MV-4-11 (cell line): ENCODE data around the gene COL19A1.
"Not testable (repeated sequence)": the region's sequence is repeated elsewhere in the genome, so short reads cannot be mapped to it uniquely, and the experiment has no call there.

Source experiments
- DNase-seq: peaks from one replicate; lab custom pipeline; 2025; lab: John Stamatoyannopoulos, UW

The COL19A1 gene

GRCh38 chr6:69866770-69867638 is 648 bp downstream of the COL19A1 start:
- peak; percentile 21 for DNase-seq

GRCh38 chr6:69867639-69867976 is 1.3 kb downstream of the COL19A1 start:
- no peak for DNase-seq

GRCh38 chr6:69868252-69868804 is 2.0 kb downstream of the COL19A1 start:
- DNase-seq: no peak

- no peak for DNase-seq
These were observed 2.6 kb downstream of the COL19A1 start for GRCh38 chr6:69868961-69869360.

- DNase-seq: no peak
These were observed 4.8 kb downstream of the COL19A1 start for GRCh38 chr6:69871107-69871506.

GRCh38 chr6:69873291-69873690 is 6.9 kb downstream of the COL19A1 start:
- DNase-seq: no peak

- DNase-seq: no peak
These were observed 9.4 kb downstream of the COL19A1 start for GRCh38 chr6:69875715-69876114.

GRCh38 chr6:69878795-69879194 is 12.4 kb downstream of the COL19A1 start:
- DNase-seq: no peak

- no peak for DNase-seq
These were observed 14.2 kb downstream of the COL19A1 start for GRCh38 chr6:69880601-69881000.

GRCh38 chr6:69881322-69882151 is 15.2 kb downstream of the COL19A1 start:
- DNase-seq: peak; percentile 34

- DNase-seq: no peak
These were observed 17.2 kb downstream of the COL19A1 start for GRCh38 chr6:69883551-69883950.

GRCh38 chr6:69884231-69884630 is 17.9 kb downstream of the COL19A1 start:
- DNase-seq: no peak

- no peak for DNase-seq
These were observed 20.7 kb downstream of the COL19A1 start for GRCh38 chr6:69887026-69887425.

GRCh38 chr6:69887714-69888345 is 21.5 kb downstream of the COL19A1 start:
- no peak for DNase-seq

GRCh38 chr6:69888482-69889233 is 22.3 kb downstream of the COL19A1 start:
- no peak for DNase-seq

GRCh38 chr6:69889234-69889974 is 23.0 kb downstream of the COL19A1 start:
- DNase-seq: not testable (repeated sequence)

GRCh38 chr6:69892561-69892960 is 26.2 kb downstream of the COL19A1 start:
- peak; percentile 43 for DNase-seq

GRCh38 chr6:69893266-69893665 is 26.9 kb downstream of the COL19A1 start:
- not testable (repeated sequence) for DNase-seq

- DNase-seq: peak; percentile 80
These were observed 28.4 kb downstream of the COL19A1 start for GRCh38 chr6:69894578-69895347.

GRCh38 chr6:69895396-69895795 is 29.0 kb downstream of the COL19A1 start:
- DNase-seq: no peak
